ENCODE measurements around the gene PRND. TPM values are rescaled to one million over a fixed set of nuclear protein-coding genes. Genes with fewer than 3 reads are reported as not detected.
A peak's percentile ranks its signal among the peaks of the same experiment; 100 is the strongest.

Gene PRND
- total RNA-seq, 1 experiment from 2014 or later: 0.04 TPM

DNA sequence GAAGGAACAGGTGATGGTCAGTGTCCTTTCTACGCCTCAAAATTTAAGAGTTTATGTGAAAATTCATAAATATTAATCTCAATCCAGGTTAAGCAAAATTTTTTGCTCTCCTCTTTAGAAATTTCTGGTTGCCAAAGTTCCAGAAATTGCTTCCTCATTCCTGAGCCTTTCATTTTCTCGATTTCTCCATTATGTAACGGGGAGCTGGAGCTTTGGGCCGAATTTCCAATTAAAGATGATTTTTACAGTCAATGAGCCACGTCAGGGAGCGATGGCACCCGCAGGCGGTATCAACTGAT is 35.8 kb upstream of the PRND start:
- Histone ChIP-seq H3K4me2 (ENCODE audit: insufficient read depth, insufficient read length, low read length) (peak overlapping the region; percentile 78), H2BK5ac (ENCODE audit: insufficient read length, low read length) (no peak overlapping the region), H4K91ac (ENCODE audit: insufficient read length, low read depth, low read length) (no peak overlapping the region), H3K18ac (ENCODE audit: insufficient read length, low read depth, low read length) (peak overlapping the region; percentile 46), H2BK20ac (ENCODE audit: low read depth, low read length, poor library complexity, severe bottlenecking) (no peak overlapping the region), H3K23ac (ENCODE audit: insufficient read length, low read depth, low read length) (no peak overlapping the region), H3K27me3 (ENCODE audit: insufficient read depth, low read length) (no peaks in the 10 kb centered on the region), H4K20me1 (ENCODE audit: control insufficient read depth, insufficient read depth, insufficient read length) (no peaks in the 10 kb centered on the region), H3K23me2 (ENCODE audit: insufficient read length, low read depth, low read length, poor library complexity, severe bottlenecking) (peaks cover 4% of the 10 kb centered on the region), H2BK15ac (ENCODE audit: low read depth, low read length) (no peak overlapping the region), H2AFZ (ENCODE audit: low read length) (no peak overlapping the region), H2AK5ac (ENCODE audit: insufficient read length, low read length) (no peak overlapping the region), H3K9me3 (ENCODE audit: control insufficient read depth, low read depth, low read length) (no peaks in the 10 kb centered on the region), H2BK12ac (ENCODE audit: insufficient read length, low read depth, low read length) (no peak overlapping the region), H3K79me2 (ENCODE audit: insufficient read depth, low read length) (peaks cover 2% of the 10 kb centered on the region; the same call in 1 of the 2 replicates), H2BK120ac (ENCODE audit: low read depth, low read length, poor library complexity, severe bottlenecking) (no peak overlapping the region), H4K8ac (replicated peaks; ENCODE audit: insufficient read length, low read depth, low read length) (no peak overlapping the region), H3K79me1 (ENCODE audit: insufficient read depth, low read depth, low read length, poor library complexity, severe bottlenecking) (no peaks in the 10 kb centered on the region), H3K14ac (ENCODE audit: insufficient read depth, low read length) (no peak overlapping the region), H3K4ac (ENCODE audit: low read depth, low read length) (no peak overlapping the region), H4K5ac (ENCODE audit: insufficient read length, low read depth, low read length) (no peak overlapping the region), H3K4me1 (ENCODE audit: insufficient read depth, low read length) (peaks cover 3% of the 10 kb centered on the region; the same call in 1 of the 2 replicates), H3K27ac (ENCODE audit: insufficient read length, low read depth, low read length) (no peak overlapping the region), H3K56ac (ENCODE audit: insufficient read length, low read depth, low read length) (no peak overlapping the region), H3K9ac (ENCODE audit: extremely low read depth, insufficient read length, low read length) (peak overlapping the region; percentile 19), H3T11ph (ENCODE audit: low read length) (peak overlapping the region; percentile 59)
- no peak for DNase-seq
- TF ChIP-seq, protein P1, sequence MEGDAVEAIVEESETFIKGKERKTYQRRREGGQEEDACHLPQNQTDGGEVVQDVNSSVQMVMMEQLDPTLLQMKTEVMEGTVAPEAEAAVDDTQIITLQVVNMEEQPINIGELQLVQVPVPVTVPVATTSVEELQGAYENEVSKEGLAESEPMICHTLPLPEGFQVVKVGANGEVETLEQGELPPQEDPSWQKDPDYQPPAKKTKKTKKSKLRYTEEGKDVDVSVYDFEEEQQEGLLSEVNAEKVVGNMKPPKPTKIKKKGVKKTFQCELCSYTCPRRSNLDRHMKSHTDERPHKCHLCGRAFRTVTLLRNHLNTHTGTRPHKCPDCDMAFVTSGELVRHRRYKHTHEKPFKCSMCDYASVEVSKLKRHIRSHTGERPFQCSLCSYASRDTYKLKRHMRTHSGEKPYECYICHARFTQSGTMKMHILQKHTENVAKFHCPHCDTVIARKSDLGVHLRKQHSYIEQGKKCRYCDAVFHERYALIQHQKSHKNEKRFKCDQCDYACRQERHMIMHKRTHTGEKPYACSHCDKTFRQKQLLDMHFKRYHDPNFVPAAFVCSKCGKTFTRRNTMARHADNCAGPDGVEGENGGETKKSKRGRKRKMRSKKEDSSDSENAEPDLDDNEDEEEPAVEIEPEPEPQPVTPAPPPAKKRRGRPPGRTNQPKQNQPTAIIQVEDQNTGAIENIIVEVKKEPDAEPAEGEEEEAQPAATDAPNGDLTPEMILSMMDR (conservative IDR thresholded peaks at IDR 0.05): no peak
- H3K9me3 Mint-ChIP-seq: no peaks in the 10 kb centered on the region
- no peaks in the 10 kb centered on the region for H3K36me3 Mint-ChIP-seq (ENCODE audit: insufficient read depth in 1 of 3, low read depth in 3 of 3)
- H3K27me3 Mint-ChIP-seq (ENCODE audit: low read depth): peaks cover 16% of the 10 kb centered on the region
- no CpG with 5 or more reads among the region's 8 CpGs for WGBS (ENCODE audit: extremely low coverage, insufficient read length, low lambda C conversion rate)
- H3K27ac Mint-ChIP-seq: peak overlapping the region in 1 of 3 experiments; percentile 60; a peak in 1 of 7 replicates
- H3K4me1 Mint-ChIP-seq: peaks cover 31 to 32% of the 10 kb centered on the region in 2 experiments
- H3K4me3 Mint-ChIP-seq: peak overlapping the region; percentile 72 to 82
